Measurements from ENCODE around the gene SPATA21.
A peak's percentile ranks its signal among the peaks of the same experiment; 100 is the strongest.

The SPATA21 gene

DNA sequence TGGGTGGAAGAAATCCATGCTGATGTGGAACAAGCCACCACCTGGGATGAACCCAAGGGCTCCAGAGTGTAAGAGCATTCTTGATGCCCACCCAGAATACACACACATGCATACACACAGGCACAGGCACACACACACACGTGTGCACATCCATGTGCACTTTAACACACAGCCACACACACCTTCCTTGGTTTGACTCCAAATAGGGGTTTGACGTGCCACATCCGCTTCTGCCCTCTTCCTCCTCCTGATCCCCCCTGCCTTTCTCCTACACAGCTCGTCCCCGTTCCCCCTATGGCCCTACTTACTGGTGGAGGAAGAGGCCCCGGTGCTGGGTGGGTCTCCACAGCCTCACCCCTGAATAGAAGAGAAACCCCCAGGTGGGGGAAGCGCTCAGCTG lies 16.0 kb downstream of the SPATA21 start:
- no peak for DNase-seq (ENCODE audit: low read depth in 2 of 2)

DNA sequence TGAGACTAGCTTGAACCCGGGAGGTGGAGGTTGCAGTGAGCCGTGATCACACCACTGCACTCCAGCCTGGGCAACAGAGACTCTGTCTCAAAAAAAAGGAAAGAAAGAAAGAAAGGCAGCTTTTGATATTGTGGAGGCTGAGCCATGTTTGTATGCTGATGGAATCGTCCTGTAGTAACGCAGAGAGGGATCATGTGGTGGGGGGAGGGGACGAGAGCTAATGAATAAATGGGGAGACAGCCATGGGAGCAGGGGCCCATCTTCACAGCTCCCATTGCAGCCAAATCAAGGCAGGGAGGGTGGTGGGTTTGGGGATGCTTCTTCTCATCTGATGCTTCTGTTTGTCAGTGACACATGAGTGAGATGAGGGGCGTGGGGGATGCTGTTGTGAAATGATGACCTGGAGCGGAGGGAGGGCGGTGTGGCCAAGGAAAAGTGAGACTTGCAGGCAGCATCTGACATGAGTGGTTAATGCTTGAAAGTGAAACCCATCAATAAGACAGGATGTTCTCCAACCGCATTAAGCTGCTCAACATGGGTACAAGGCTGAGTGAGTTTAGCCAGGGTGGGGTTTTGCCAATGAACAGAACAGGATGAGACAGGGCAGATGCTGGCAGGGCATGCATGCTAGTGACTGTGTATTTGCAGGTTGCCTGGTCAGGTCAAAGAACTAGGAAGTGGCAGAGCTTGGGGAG lies 16.7 kb downstream of the SPATA21 start:
- peak; percentile 55 to 64 for DNase-seq (ENCODE audit: low read depth in 2 of 2)

DNA sequence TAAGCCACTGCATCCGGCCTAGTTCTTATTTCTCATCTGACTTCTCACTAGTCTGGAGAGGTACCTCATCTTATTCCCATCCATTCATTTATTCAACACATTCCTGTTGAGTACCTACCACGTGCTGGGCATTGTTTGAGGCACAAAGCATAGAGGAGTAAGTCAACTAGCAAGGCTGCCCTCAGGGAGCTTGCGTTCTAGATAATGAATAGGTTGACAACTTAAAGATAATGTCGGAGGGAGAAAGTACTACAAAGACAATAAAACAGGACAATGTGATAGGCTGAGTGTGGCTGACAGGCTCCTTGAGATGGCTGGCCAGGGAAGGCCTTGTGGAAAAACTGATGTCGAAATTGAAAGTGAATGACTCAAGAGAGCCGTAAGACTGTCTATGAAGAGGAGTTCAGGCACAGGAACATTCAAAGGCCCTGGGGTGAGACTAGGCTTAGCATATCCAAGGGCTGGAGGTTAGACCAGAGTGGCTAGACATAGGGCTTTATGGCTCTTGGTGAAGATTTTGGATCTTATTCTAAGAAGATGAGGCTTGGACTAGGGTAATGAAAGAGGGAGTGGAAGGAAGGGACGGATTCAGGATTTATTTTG lies 18.3 kb downstream of the SPATA21 start:
- no peak for DNase-seq (ENCODE audit: low read depth in 2 of 2)

GRCh38 chr1:16413191-16413590 lies 24.0 kb downstream of the SPATA21 start:
- no peak for DNase-seq (ENCODE audit: low read depth in 2 of 2)

DNA sequence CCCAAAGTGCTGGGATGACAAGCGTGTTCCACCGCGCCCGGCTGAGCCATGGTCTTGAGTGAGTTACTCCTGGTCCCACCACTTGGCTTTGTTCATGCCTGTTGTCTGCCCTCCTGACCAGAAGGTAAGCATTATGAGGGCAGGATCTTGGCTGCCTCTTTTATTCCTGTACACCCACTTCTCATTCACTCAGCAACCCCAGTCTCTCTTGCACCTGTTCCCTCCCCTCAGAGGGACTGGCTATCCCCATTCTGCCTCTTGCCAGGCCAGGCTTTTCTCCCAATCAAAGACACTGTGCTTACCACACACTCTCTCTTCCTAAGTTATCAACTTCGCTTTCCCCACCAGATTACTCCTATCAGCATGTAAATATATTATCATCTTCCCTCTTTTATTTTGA lies 26.4 kb downstream of the SPATA21 start:
- DNase-seq (ENCODE audit: low read depth in 2 of 2) = no peak

- no peak for DNase-seq (ENCODE audit: low read depth in 2 of 2)
These were observed 27.6 kb downstream of the SPATA21 start for GRCh38 chr1:16409536-16410152.

GRCh38 chr1:16406868-16407267 lies 30.4 kb downstream of the SPATA21 start:
- DNase-seq (ENCODE audit: low read depth in 2 of 2) = no peak

- DNase-seq (ENCODE audit: low read depth in 2 of 2) = no peak
These were observed 31.8 kb downstream of the SPATA21 start for GRCh38 chr1:16405441-16405840.

GRCh38 chr1:16402742-16403141 lies 34.5 kb downstream of the SPATA21 start:
- DNase-seq (ENCODE audit: low read depth in 2 of 2) = no peak

DNA sequence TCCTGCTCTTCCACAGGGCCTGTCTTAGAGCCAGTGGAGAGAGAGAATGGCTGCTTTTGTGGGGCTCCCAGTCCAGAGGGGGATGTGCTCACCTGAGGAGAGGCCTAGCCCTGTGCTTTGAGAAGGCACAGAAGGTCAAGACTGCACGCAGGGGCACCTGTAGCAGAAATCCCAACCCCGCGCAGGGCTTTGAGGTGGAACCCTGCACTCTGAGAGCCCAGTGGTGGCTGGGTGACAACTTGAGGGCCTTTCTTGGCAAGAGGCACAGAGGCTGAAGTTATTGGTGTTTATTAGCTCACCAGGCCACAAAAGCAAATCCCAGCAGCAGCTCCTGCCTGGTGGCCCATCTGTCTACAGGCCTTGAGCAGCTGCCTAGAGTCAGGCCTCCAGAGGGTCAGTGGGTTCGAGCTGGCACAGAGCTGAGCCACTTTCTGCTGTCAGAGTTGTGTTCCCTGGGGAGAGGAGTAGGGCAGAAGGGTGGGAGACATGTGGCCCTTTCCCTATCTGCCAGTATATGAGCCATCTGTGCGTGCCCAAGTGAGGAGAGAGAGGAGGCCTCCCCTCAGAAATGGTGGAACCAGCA lies 38.8 kb downstream of the SPATA21 start:
- no peak for DNase-seq (ENCODE audit: low read depth in 2 of 2)

- no peak for DNase-seq (ENCODE audit: low read depth in 2 of 2)
These were observed 40.1 kb downstream of the SPATA21 start for GRCh38 chr1:16397120-16397519.

- no peak for DNase-seq (ENCODE audit: low read depth in 2 of 2)
These were observed 40.6 kb downstream of the SPATA21 start for GRCh38 chr1:16396591-16396990.

- no peak for DNase-seq (ENCODE audit: low read depth in 2 of 2)
These were observed 42.2 kb downstream of the SPATA21 start for GRCh38 chr1:16394977-16395376.

DNA sequence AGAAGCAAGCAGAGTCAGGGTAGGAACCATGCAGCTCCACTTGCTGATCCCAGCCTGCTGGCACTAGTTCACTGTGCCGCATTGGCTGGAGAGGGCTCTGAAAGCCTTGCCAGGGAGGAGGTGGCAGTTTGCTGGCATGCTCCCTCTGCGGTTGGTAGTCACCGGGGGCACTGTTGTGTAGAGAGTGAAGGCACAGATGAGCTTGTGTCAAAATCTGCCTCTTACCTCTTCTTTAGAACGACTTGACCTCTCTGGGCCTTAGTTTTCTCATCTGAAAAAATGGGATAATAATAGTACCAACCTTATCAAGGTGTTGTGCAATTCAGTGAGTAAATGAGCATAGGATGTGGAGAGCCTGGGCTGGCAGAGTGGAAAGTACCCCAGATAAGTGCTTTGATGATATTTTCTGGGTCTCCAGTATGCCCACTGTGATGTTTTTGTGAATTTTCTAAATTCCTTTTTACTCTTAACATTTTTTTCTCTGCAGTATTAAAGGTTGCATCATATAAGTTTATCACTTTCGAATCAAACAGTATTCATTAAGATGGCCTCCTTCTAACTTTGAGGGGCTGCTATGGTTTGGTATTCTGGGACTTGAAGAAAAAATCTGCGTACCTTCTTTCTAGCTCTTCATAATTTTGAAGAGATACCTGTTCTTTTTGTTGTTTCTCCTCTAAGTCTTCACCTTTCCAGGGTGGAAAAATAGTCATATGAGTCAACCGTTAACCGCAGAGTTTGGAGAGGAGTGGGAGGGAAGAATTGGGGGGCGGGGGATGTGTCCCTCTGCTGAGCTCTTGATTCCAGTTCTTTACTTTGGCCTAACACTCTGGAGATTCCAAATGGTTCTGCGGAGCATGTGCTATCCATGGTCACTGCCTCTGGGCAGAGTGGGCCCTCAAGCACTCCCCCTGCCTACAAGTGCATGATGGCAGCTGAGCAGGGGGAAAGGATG lies 43.4 kb downstream of the SPATA21 start:
- no peak for DNase-seq (ENCODE audit: low read depth in 2 of 2)

GRCh38 chr1:16392740-16393569 lies 44.3 kb downstream of the SPATA21 start:
- DNase-seq (ENCODE audit: low read depth in 2 of 2) = no peak

GRCh38 chr1:16391411-16391810 lies 45.8 kb downstream of the SPATA21 start:
- peak in 1 of 2 donors; percentile 9 for DNase-seq (ENCODE audit: low read depth in 2 of 2)

DNA sequence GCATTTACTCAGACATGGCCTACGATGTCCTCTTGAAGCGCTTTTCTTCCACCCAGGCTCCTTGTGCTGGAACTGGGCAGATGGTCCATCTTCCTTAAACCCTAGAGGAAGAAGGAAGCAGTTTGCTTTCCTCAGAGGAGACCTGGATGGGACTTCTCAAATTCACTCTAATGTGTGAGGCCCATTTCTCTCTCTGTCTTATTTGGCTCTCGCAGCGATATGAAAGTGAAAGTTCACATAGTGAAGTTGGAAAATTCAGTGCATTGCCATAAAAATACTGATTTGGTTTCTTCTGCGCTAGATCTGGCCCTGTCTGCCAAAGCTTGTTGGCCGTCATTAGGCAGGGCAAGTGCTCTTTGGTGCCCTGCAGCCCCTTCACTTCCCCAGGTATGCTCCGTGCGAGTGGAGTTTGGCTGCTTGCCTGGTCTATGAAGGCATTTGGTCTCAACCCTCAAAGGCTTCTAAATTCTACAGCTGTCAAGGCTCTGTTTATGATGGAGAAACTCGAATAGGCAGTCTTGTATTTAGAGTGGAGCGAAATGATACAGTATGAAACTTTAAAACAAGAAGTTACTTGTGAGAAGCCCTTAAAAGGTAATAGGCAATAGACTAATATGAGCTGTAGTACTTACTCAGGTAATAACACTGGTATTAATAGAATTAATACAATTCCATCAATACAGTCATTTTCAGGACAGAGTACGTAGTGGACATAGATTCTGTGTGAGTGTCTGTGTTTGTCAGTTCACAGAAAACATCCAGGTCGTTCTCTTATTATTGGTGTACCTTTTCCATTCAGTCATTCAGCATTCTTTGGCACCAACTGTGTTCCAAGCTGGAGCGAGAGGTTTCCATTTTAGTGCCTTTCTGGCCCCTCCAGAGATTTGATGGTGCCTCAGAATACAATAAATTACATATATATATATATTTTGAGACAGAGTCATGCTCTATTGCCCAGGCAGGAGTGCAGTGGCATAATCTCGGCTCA lies 49.7 kb downstream of the SPATA21 start:
- no peak for DNase-seq (ENCODE audit: low read depth in 2 of 2)

DNA sequence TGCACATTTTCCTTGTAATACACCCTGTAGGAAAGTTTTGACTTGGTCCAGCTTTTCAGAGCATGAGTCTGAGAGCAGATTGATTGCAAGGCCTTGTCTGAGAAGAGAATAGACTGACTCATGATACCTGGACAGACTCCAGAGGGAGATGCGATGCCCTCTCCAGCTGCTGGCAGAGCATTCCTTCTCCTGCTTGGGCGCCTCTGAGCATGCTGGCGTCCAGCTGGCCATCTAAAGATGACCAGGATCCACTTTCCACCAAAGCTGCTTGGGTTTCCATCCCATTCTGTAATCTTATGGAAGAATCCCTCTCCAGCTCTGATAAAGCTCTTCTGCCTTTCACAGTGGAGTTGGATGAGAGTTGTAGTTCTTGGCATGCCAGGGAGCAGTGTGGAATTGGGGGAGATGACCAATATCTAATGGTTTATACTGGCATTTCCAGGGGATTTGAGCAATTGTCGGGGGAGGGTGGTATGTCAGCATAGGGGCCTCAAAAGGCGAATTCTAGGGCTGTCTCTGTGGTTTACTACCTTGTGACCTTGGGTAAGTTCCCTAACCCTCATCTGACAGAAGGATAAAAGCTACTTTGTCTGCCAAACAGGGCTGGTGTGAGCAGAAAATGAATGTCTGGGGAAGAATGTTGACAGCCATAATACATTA lies 50.6 kb downstream of the SPATA21 start:
- no peak for DNase-seq (ENCODE audit: low read depth in 2 of 2)
